SK-N-SH (cell line): ENCODE results near the gene NAP1L5. TPM values are rescaled to one million over a fixed set of nuclear protein-coding genes. Genes with fewer than 3 reads are reported as not detected.

ENCODE experiments used
- CTCF ChIA-PET: fragments of 300-600, 350-600 bp; formaldehyde crosslinking; extraction: SDS; loops from one replicate; lab custom pipeline; 2021; lab: Yijun Ruan, JAX
- POLR2A ChIA-PET: fragments of 350-600 bp; sonication (Branson Sonifier 250); formaldehyde crosslinking; extraction: SDS; loops from one replicate; lab custom pipeline; 2020; ENCODE audit warnings: antibody characterized with exemption, inconsistent platforms; lab: Yijun Ruan, JAX
- DNase-seq: peaks from one replicate; pipeline ENCODE4 v3.0.0; 2012
- H2AFZ ChIP-seq: fragments of 200-600 bp; sonication (generic); 2 replicates; pipeline ENCODE4 v1.8.1; 2016; ENCODE audit warnings: antibody characterized with exemption, mild to moderate bottlenecking, low read depth
- H3F3A ChIP-seq: fragments of 200-600 bp; sonication (generic); replicated peaks from 2 replicates; pipeline ENCODE3; 2016; ENCODE audit warnings: antibody characterized with exemption, mild to moderate bottlenecking; ENCODE audit not compliant: insufficient read depth
- H3K27ac ChIP-seq, 2 experiments: fragments of 200-500 bp in 1 of 2; fragments of 200-600 bp in 1 of 2; sonication (Bioruptor generic) in 1 of 2; sonication (generic), shearing (Covaris generic) in 1 of 2; 2 replicates each; pipeline versions ENCODE4 v1.5.1 to v1.6.1; 2014 to 2016; ENCODE audit warnings: low read depth in 2 of 2, inconsistent platforms in 1 of 2, low read length in 1 of 2, mild to moderate bottlenecking in 1 of 2, mixed read lengths in 1 of 2
- H3K27me3 ChIP-seq: fragments of 200-600 bp; sonication (generic), shearing (Covaris generic); 2 replicates; pipeline ENCODE4 v1.6.1; 2016; ENCODE audit warnings: mixed run types; ENCODE audit not compliant: insufficient read depth
- H3K36me3 ChIP-seq, 2 experiments: fragments of 200-500 bp in 1 of 2; fragments of 200-600 bp in 1 of 2; sonication (Bioruptor generic) in 1 of 2; sonication (generic) in 1 of 2; replicated peaks in 1 of 2; 2 replicates each; pipeline versions ENCODE3 to v1.5.1; 2014 to 2016; ENCODE audit warnings: low read length in 1 of 2, mild to moderate bottlenecking in 1 of 2; ENCODE audit not compliant: insufficient read depth in 2 of 2, control insufficient read depth in 1 of 2
- H3K4me1 ChIP-seq, 2 experiments: fragments of 200-500 bp in 1 of 2; fragments of 200-600 bp in 1 of 2; sonication (Bioruptor generic) in 1 of 2; sonication (generic), shearing (Covaris generic) in 1 of 2; 2 replicates each; pipeline versions ENCODE4 v1.5.1 to v1.6.1; 2014 to 2016; ENCODE audit warnings: low read depth in 1 of 2, low read length in 1 of 2, mixed run types in 1 of 2; ENCODE audit not compliant: insufficient read depth in 2 of 2, control insufficient read depth in 1 of 2
- H3K4me2 ChIP-seq: fragments of 200-600 bp; sonication (generic), shearing (Covaris generic); 2 replicates; pipeline ENCODE4 v1.6.1; 2017; ENCODE audit warnings: mixed run types
- H3K4me3 ChIP-seq, 2 experiments: fragments of 200-500 bp in 1 of 2; fragments of 200-600 bp in 1 of 2; sonication (Bioruptor generic) in 1 of 2; sonication (generic), shearing (Covaris generic) in 1 of 2; 2 replicates each; pipeline versions ENCODE4 v1.5.1 to v1.8.1; 2014 to 2016; ENCODE audit warnings: low read depth in 2 of 2, inconsistent platforms in 1 of 2, low read length in 1 of 2, mild to moderate bottlenecking in 1 of 2, mixed read lengths in 1 of 2, moderate library complexity in 1 of 2
- H3K79me2 ChIP-seq: fragments of 200-600 bp; sonication (generic); 2 replicates; pipeline ENCODE4 v1.8.1; 2017; ENCODE audit warnings: mild to moderate bottlenecking; ENCODE audit not compliant: insufficient read depth
- H3K9ac ChIP-seq: fragments of 200-600 bp; sonication (generic); 2 replicates; pipeline ENCODE4 v1.6.1; 2017; ENCODE audit warnings: mixed run types
- H3K9me2 ChIP-seq: fragments of 200-600 bp; sonication (generic); 2 replicates; pipeline ENCODE4 v1.6.1; 2017; ENCODE audit warnings: mixed run types
- H3K9me3 ChIP-seq: fragments of 200-600 bp; sonication (generic); 2 replicates; pipeline ENCODE4 v1.6.1; 2017; ENCODE audit warnings: mixed run types, mild to moderate bottlenecking, moderate library complexity
- H4K20me1 ChIP-seq: fragments of 200-600 bp; sonication (generic); 2 replicates; pipeline ENCODE4 v1.6.1; 2017; ENCODE audit warnings: mild to moderate bottlenecking, mixed run types; ENCODE audit not compliant: insufficient read depth
- CHD2 ChIP-seq: fragments of 150-350 bp; IDR thresholded peaks from 2 replicates; pipeline ENCODE4 v1.6.1; 2018; ENCODE audit warnings: low read length; ENCODE audit not compliant: partially characterized antibody
- ELF1 ChIP-seq: IDR thresholded peaks from 2 replicates; pipeline ENCODE4 v1.4.0; 2012
- EP300 ChIP-seq, 2 experiments: IDR thresholded peaks; 2 replicates each; pipeline versions ENCODE4 v1.4.0 to v1.6.1; 2012; ENCODE audit warnings: borderline replicate concordance in 1 of 2, low read depth in 1 of 2, low read length in 1 of 2
- FOSL2 ChIP-seq: IDR thresholded peaks from 2 replicates; pipeline ENCODE4 v1.4.0; 2012; ENCODE audit warnings: low read depth, mild to moderate bottlenecking, moderate library complexity, borderline replicate concordance
- FOXM1 ChIP-seq: IDR thresholded peaks from 2 replicates; pipeline ENCODE4 v1.4.0; 2012; ENCODE audit warnings: low read depth, mild to moderate bottlenecking
- GABPA ChIP-seq: IDR thresholded peaks from 2 replicates; pipeline ENCODE4 v1.4.0; 2012; ENCODE audit warnings: low read depth, mild to moderate bottlenecking
- MEF2A ChIP-seq: IDR thresholded peaks from 2 replicates; pipeline ENCODE4 v1.4.0; 2012; ENCODE audit warnings: low read depth, borderline replicate concordance
- MXI1 ChIP-seq: IDR thresholded peaks from 2 replicates; pipeline ENCODE4 v1.6.1; 2012; ENCODE audit warnings: mild to moderate bottlenecking, low read depth, low read length, improper control_type of control experiment
- NFIC ChIP-seq: IDR thresholded peaks from 2 replicates; pipeline ENCODE4 v1.4.0; 2012; ENCODE audit warnings: borderline replicate concordance
- NRF1 ChIP-seq: IDR thresholded peaks from 2 replicates; pipeline ENCODE4 v1.6.1; 2012; ENCODE audit warnings: low read depth, mild to moderate bottlenecking, low read length
- POLR2AphosphoS5 ChIP-seq: IDR thresholded peaks from 2 replicates; pipeline ENCODE4 v1.6.1; 2012; ENCODE audit warnings: low read depth, low read length
- RAD21 ChIP-seq: IDR thresholded peaks from 2 replicates; pipeline ENCODE4 v1.6.1; 2012; ENCODE audit warnings: mild to moderate bottlenecking, low read length
- SMC3 ChIP-seq: IDR thresholded peaks from 2 replicates; pipeline ENCODE4 v1.6.1; 2012; ENCODE audit warnings: low read depth, low read length, improper control_type of control experiment
- TCF12 ChIP-seq: IDR thresholded peaks from 2 replicates; pipeline ENCODE4 v1.4.0; 2012
- TEAD4 ChIP-seq: IDR thresholded peaks from 2 replicates; pipeline ENCODE4 v1.4.0; 2012; ENCODE audit warnings: mild to moderate bottlenecking, borderline replicate concordance; ENCODE audit not compliant: insufficient read depth
- USF1 ChIP-seq: IDR thresholded peaks from 2 replicates; pipeline ENCODE4 v1.4.0; 2012; ENCODE audit warnings: low read depth, borderline replicate concordance
- USF2 ChIP-seq: fragments of 150-350 bp; IDR thresholded peaks from 2 replicates; pipeline ENCODE4 v1.6.1; 2017; ENCODE audit warnings: antibody characterized with exemption, low read length, low read depth, borderline replicate concordance
- WGBS: methylation state at CpG from one replicate; pipeline ENCODE4 v1.1.6; 2017; ENCODE audit warnings: low lambda C conversion rate; 5-methylcytosine and 5-hydroxymethylcytosine counted together
- polyA plus RNA-seq, 3 experiments: library from polyadenylated mRNA; depleted of rRNA; stranded (reverse); fragments of >200 nt; gene quantifications; 2 replicates each; pipeline ENCODE4 v1.2.3, GENCODE V29; 2012
- TF ChIP-seq, protein P1 (sequence below): IDR thresholded peaks from 2 replicates; pipeline ENCODE4 v1.4.0; 2012; ENCODE audit warnings: low read depth
- TF ChIP-seq, protein P2 (sequence below): fragments of 150-350 bp; IDR thresholded peaks from 2 replicates; pipeline ENCODE4 v1.6.1; 2016; ENCODE audit warnings: mild to moderate bottlenecking, low read depth, low read length
- TF ChIP-seq, protein P3 (sequence below): fragments of 200-600 bp; sonication (generic); IDR thresholded peaks from 2 replicates; pipeline ENCODE4 v1.6.1; 2017; ENCODE audit warnings: antibody characterized with exemption, mild to moderate bottlenecking, moderate library complexity

Gene NAP1L5
- polyA plus RNA-seq, 1 of the 3 experiments (the other 2 are of a cell fraction), result 7.5 TPM

DNA sequence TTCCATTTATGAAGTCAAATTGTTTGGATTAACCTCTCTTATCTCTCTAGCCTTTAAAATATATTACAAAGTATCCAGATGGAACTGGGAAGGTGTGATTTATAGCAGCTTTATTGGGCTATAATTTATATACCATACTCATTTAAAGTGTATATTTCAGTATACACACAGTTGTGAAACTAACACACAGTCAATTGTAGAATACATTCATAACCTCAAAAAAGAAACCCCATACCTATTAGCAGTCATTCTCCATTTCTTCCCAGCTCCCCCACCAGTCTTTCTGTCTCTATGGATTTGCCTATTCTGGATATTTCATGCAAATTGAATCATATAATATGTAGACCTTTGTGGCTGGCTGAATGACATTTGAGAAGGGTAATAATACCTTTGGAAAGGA, 7.6 kb upstream of the NAP1L5 start:
- Histone ChIP-seq H3K4me1 (peaks cover 0 to 2% of the 10 kb centered on the region in 2 experiments; a peak in 1 of 4 replicates), H2AFZ (no peak overlapping the region), H3F3A (no peaks in the 10 kb centered on the region), H3K9ac (no peak overlapping the region), H3K4me3 (no peak overlapping the region), H3K9me3 (no peaks in the 10 kb centered on the region), H3K79me2 (no peaks in the 10 kb centered on the region), H3K27ac (no peak overlapping the region; a peak in 1 of 4 replicates), H4K20me1 (no peaks in the 10 kb centered on the region), H3K9me2 (no peaks in the 10 kb centered on the region), H3K27me3 (no peaks in the 10 kb centered on the region), H3K4me2 (no peak overlapping the region), H3K36me3 (peaks cover 0 to 3% of the 10 kb centered on the region in 2 experiments)
- TF ChIP-seq NRF1 (no peak), MEF2A (no peak), RAD21 (no peak), POLR2AphosphoS5 (no peak), SMC3 (no peak), USF2 (no peak), GABPA (no peak), FOSL2 (no peak), TEAD4 (no peak), EP300 (IDR thresholded peaks at IDR 0.05; ENCODE audit: borderline replicate concordance in 1 of 2, low read depth in 1 of 2, low read length in 1 of 2) (no peak), TCF12 (no peak), MXI1 (no peak)
- TF ChIP-seq, protein P1, sequence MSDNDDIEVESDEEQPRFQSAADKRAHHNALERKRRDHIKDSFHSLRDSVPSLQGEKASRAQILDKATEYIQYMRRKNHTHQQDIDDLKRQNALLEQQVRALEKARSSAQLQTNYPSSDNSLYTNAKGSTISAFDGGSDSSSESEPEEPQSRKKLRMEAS, result no peak
- TF ChIP-seq, protein P2, sequence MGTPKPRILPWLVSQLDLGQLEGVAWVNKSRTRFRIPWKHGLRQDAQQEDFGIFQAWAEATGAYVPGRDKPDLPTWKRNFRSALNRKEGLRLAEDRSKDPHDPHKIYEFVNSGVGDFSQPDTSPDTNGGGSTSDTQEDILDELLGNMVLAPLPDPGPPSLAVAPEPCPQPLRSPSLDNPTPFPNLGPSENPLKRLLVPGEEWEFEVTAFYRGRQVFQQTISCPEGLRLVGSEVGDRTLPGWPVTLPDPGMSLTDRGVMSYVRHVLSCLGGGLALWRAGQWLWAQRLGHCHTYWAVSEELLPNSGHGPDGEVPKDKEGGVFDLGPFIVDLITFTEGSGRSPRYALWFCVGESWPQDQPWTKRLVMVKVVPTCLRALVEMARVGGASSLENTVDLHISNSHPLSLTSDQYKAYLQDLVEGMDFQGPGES, result no peak
- DNase-seq, result no peak
- ChIA-PET CTCF (interaction anchor here (0.8 to 6.1 kb wide), 10 partner anchors 12 to 407 kb away, joined by 3 to 47 read pairs (median 4); no protein-coding TSS in a partner anchor), POLR2A (no interaction called here)

- Histone ChIP-seq H3K79me2 (no peaks in the 10 kb centered on the region), H3K4me2 (no peak overlapping the region), H2AFZ (no peak overlapping the region), H3F3A (no peaks in the 10 kb centered on the region), H3K4me1 (peaks cover 0 to 5% of the 10 kb centered on the region in 2 experiments; a peak in 1 of 4 replicates), H3K9me3 (no peaks in the 10 kb centered on the region), H3K4me3 (no peak overlapping the region), H3K27me3 (no peaks in the 10 kb centered on the region), H3K9me2 (no peaks in the 10 kb centered on the region), H3K27ac (no peak overlapping the region), H3K36me3 (peaks cover 0 to 3% of the 10 kb centered on the region in 2 experiments), H3K9ac (no peak overlapping the region), H4K20me1 (no peaks in the 10 kb centered on the region)
- 63% methylated on average over 2 of the region's 2 CpGs for WGBS
- CTCF ChIA-PET, result interaction anchor here (1.7 to 6.1 kb wide), 2 partner anchors 30 to 321 kb away, joined by 6 to 47 read pairs; no protein-coding TSS in a partner anchor
- DNase-seq, result no peak
- POLR2A ChIA-PET, result no interaction called here
- TF ChIP-seq SMC3 (no peak), NFIC (no peak), USF1 (no peak), NRF1 (no peak), EP300 (IDR thresholded peaks at IDR 0.05; ENCODE audit: borderline replicate concordance in 1 of 2, low read depth in 1 of 2, low read length in 1 of 2) (no peak), CHD2 (no peak), ELF1 (no peak), FOXM1 (no peak), USF2 (no peak)
- TF ChIP-seq, protein P2, result no peak
- TF ChIP-seq, protein P3, sequence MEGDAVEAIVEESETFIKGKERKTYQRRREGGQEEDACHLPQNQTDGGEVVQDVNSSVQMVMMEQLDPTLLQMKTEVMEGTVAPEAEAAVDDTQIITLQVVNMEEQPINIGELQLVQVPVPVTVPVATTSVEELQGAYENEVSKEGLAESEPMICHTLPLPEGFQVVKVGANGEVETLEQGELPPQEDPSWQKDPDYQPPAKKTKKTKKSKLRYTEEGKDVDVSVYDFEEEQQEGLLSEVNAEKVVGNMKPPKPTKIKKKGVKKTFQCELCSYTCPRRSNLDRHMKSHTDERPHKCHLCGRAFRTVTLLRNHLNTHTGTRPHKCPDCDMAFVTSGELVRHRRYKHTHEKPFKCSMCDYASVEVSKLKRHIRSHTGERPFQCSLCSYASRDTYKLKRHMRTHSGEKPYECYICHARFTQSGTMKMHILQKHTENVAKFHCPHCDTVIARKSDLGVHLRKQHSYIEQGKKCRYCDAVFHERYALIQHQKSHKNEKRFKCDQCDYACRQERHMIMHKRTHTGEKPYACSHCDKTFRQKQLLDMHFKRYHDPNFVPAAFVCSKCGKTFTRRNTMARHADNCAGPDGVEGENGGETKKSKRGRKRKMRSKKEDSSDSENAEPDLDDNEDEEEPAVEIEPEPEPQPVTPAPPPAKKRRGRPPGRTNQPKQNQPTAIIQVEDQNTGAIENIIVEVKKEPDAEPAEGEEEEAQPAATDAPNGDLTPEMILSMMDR, result no peak
Observed at GRCh38 chr4:88702782-88703181, 5.2 kb upstream of the NAP1L5 start.
